ENCODE results near the gene CHST12. TPM values are rescaled to one million over a fixed set of nuclear protein-coding genes. Genes with fewer than 3 reads are reported as not detected.

The CHST12 gene
- total and polyA plus RNA-seq, 2 of the 4 experiments (the other 2 are of a cell fraction) = 3.8 to 27.0 TPM

GRCh38 chr7:2452074-2452507 is 48.7 kb downstream of the CHST12 start:
- dilution Hi-C loops (cut with HindIII; ENCODE audit: low sequenced_read_pairs, unreplicated experiment) = no loop called here
- WGBS, 2 experiments (ENCODE audit: extremely low coverage in 2 of 2, insufficient read length in 1 of 2) = 43% methylated on average over 3 of the region's 16 CpGs; no CpG with 5 or more reads in 1 of the 2 experiments
- H3K18ac ChIP-seq (ENCODE audit: low read depth, low read length) = no peak overlapping the region
- no TSS peak for BruUV-seq (replicated peaks)
- intact Hi-C loops (cut with micrococcal nuclease) = loop anchor here (5.0 to 10.0 kb wide), 2 partner anchors 47 to 105 kb away; partner anchors contain the start of genes BRAT1, CHST12 and IQCE
- no peak overlapping the region for H3K4me2 ChIP-seq (ENCODE audit: low read depth, low read length)
- H3K79me1 ChIP-seq (ENCODE audit: low read depth in 1 of 2, low read length in 2 of 2) = no peaks in the 10 kb centered on the region
- ChIA-PET POLR2A (ENCODE audit: unreplicated experiment) (interaction anchor here (0.5 kb wide), 1 partner anchor 15 kb away, joined by 4 read pairs; no protein-coding TSS in a partner anchor), CTCF (interaction anchor here (0.5 to 3.2 kb wide), 4 partner anchors 17 to 230 kb away, joined by 3 to 20 read pairs (median 4); partner anchors contain the start of gene BRAT1)
- no peak overlapping the region; the same call in 1 of the 2 replicates for H2AK5ac ChIP-seq (ENCODE audit: low read depth, low read length)
- no peak overlapping the region for H2BK120ac ChIP-seq (ENCODE audit: low read depth, low read length)
- H2BK20ac ChIP-seq (ENCODE audit: low read depth, low read length) = no peak overlapping the region
- H4K8ac ChIP-seq (ENCODE audit: low read depth in 2 of 2, low read length in 2 of 2) = peak overlapping the region in 1 of 2 experiments; percentile 78; a peak in 1 of 4 replicates
- H4K5ac ChIP-seq (ENCODE audit: low read depth, low read length) = no peak overlapping the region; the same call in 1 of the 2 replicates
- in situ Hi-C loops (cut with MboI; ENCODE audit: low sequenced_read_pairs) = no loop called here
- no peaks in the 10 kb centered on the region for H3K9me3 ChIP-seq (ENCODE audit: control insufficient read depth, insufficient read depth, low read length)
- no peak overlapping the region for H3K56ac ChIP-seq (ENCODE audit: extremely low read depth, insufficient read depth, low read length)
- no peak overlapping the region for H3K4me3 ChIP-seq (ENCODE audit: insufficient read depth, low read depth, low read length)
- ATAC-seq (ENCODE audit: low read depth) (no peak), DNase-seq (no peak)
- H3K9me1 ChIP-seq (ENCODE audit: insufficient read depth, low read length) = no peaks in the 10 kb centered on the region
- 0 out of 2 replicates have a peak overlapping the region, but pooled peaks have one; percentile 69 for H3K4ac ChIP-seq (ENCODE audit: low read depth, low read length)
- no peak overlapping the region for H4K91ac ChIP-seq (ENCODE audit: insufficient read depth, low read depth, low read length)
- H2AFZ ChIP-seq (replicated peaks; ENCODE audit: low read length, poor library complexity) = peak overlapping the region; percentile 97
- H3K9ac ChIP-seq (ENCODE audit: low read depth, low read length) = no peak overlapping the region
- no peak overlapping the region for H3K14ac ChIP-seq (replicated peaks; ENCODE audit: low read depth, low read length)
- TF ChIP-seq MAZ (IDR thresholded peaks at IDR 0.05; ENCODE audit: borderline replicate concordance, low read depth, low read length) (no peak), ELK1 (IDR thresholded peaks at IDR 0.05; ENCODE audit: borderline replicate concordance, low read depth, low read length) (no peak), RFX5 (IDR thresholded peaks at IDR 0.05; ENCODE audit: low read depth, low read length) (no peak)
- H3K23ac ChIP-seq (ENCODE audit: low read depth, low read length) = no peak overlapping the region
- no peak overlapping the region for H2BK15ac ChIP-seq (ENCODE audit: low read depth, low read length)
- H2AK9ac ChIP-seq (replicated peaks; ENCODE audit: low read depth, low read length, poor library complexity) = peak overlapping the region; percentile 91
- no peaks in the 10 kb centered on the region for H4K20me1 ChIP-seq (ENCODE audit: insufficient read depth, low read length)
- no peak overlapping the region for H2BK5ac ChIP-seq (ENCODE audit: low read depth, low read length, poor library complexity, severe bottlenecking)
- no peaks in the 10 kb centered on the region for H3K27me3 ChIP-seq (ENCODE audit: control insufficient read depth, insufficient read depth, low read length)
- no peaks in the 10 kb centered on the region for H3K36me3 ChIP-seq (ENCODE audit: control insufficient read depth, insufficient read depth, low read length)
- H3K27ac ChIP-seq (ENCODE audit: insufficient read depth, low read length) = no peak overlapping the region
- peaks cover 4% of the 10 kb centered on the region; the same call in 1 of the 2 replicates for H3K4me1 ChIP-seq (ENCODE audit: control insufficient read depth, insufficient read depth, low read length)

Measured in IMR-90 (cell line).